ENCODE measurements around the gene VSTM2L.
"Not testable (repeated sequence)": the region's sequence is repeated elsewhere in the genome, so short reads cannot be mapped to it uniquely, and the experiment has no call there.

Gene VSTM2L

GRCh38 chr20:37958856-37959520, 56.1 kb downstream of the VSTM2L start:
- in situ Hi-C loops (cut with MboI; ENCODE audit: low sequenced_read_pairs) = no loop called here

- in situ Hi-C loops (cut with MboI; ENCODE audit: low sequenced_read_pairs) = no loop called here
Measured at GRCh38 chr20:37961066-37961465, 58.1 kb downstream of the VSTM2L start.

- in situ Hi-C loops (cut with MboI; ENCODE audit: low sequenced_read_pairs) = not testable (repeated sequence)
Measured at GRCh38 chr20:37963483-37963882, 60.6 kb downstream of the VSTM2L start.

- in situ Hi-C loops (cut with MboI; ENCODE audit: low sequenced_read_pairs) = no loop called here
Measured at GRCh38 chr20:37968841-37969401, 66.0 kb downstream of the VSTM2L start.

GRCh38 chr20:37969949-37970855, 67.3 kb downstream of the VSTM2L start:
- in situ Hi-C loops (cut with MboI; ENCODE audit: low sequenced_read_pairs) = no loop called here

GRCh38 chr20:37970856-37971245, 67.9 kb downstream of the VSTM2L start:
- in situ Hi-C loops (cut with MboI; ENCODE audit: low sequenced_read_pairs) = no loop called here

GRCh38 chr20:37971561-37972127, 68.7 kb downstream of the VSTM2L start:
- in situ Hi-C loops (cut with MboI; ENCODE audit: low sequenced_read_pairs) = no loop called here

- in situ Hi-C loops (cut with MboI; ENCODE audit: low sequenced_read_pairs) = no loop called here
Measured at GRCh38 chr20:37972256-37973058, 69.5 kb downstream of the VSTM2L start.

- in situ Hi-C loops (cut with MboI; ENCODE audit: low sequenced_read_pairs) = no loop called here
Measured at GRCh38 chr20:37973059-37973910, 70.4 kb downstream of the VSTM2L start.

- in situ Hi-C loops (cut with MboI; ENCODE audit: low sequenced_read_pairs) = no loop called here
Measured at GRCh38 chr20:37976887-37977286, 74.0 kb downstream of the VSTM2L start.

GRCh38 chr20:37977338-37977737, 74.4 kb downstream of the VSTM2L start:
- in situ Hi-C loops (cut with MboI; ENCODE audit: low sequenced_read_pairs) = no loop called here

GRCh38 chr20:37977786-37978185, 74.9 kb downstream of the VSTM2L start:
- in situ Hi-C loops (cut with MboI; ENCODE audit: low sequenced_read_pairs) = no loop called here

GRCh38 chr20:37979021-37979985, 76.4 kb downstream of the VSTM2L start:
- in situ Hi-C loops (cut with MboI; ENCODE audit: low sequenced_read_pairs) = no loop called here

- in situ Hi-C loops (cut with MboI; ENCODE audit: low sequenced_read_pairs) = no loop called here
Measured at GRCh38 chr20:37980383-37980782, 77.5 kb downstream of the VSTM2L start.

GRCh38 chr20:37980876-37981275, 77.9 kb downstream of the VSTM2L start:
- in situ Hi-C loops (cut with MboI; ENCODE audit: low sequenced_read_pairs) = no loop called here

- in situ Hi-C loops (cut with MboI; ENCODE audit: low sequenced_read_pairs) = no loop called here
Measured at GRCh38 chr20:37981568-37981967, 78.6 kb downstream of the VSTM2L start.

- in situ Hi-C loops (cut with MboI; ENCODE audit: low sequenced_read_pairs) = no loop called here
Measured at GRCh38 chr20:37983286-37983685, 80.4 kb downstream of the VSTM2L start.

GRCh38 chr20:37984018-37984785, 81.3 kb downstream of the VSTM2L start:
- in situ Hi-C loops (cut with MboI; ENCODE audit: low sequenced_read_pairs) = no loop called here

All from hTERT RPE-1 (cell line).